Panc1 (cell line): ENCODE measurements around the gene CACNA1D. TPM values are rescaled to one million over a fixed set of nuclear protein-coding genes. Genes with fewer than 3 reads are reported as not detected.

Experiments
- ATAC-seq: fragments of 200-7000 bp; cut with Tn5 transposase; 2 replicates; pipeline ENCODE4 v1.9.1; 2020; ENCODE audit warnings: mild to moderate bottlenecking, moderate library complexity
- BruUV-seq: library from RNA; stranded (reverse); fragments of 400-500 nt; replicated peaks from 2 replicates; lab custom pipeline; 2021; lab: Mats Ljungman, UMichigan
- CTCF ChIA-PET: fragments of 300-600 bp; sonication (Branson Sonifier 250); formaldehyde crosslinking; loops from one replicate; lab custom pipeline; 2022; ENCODE audit warnings: antibody characterized with exemption; lab: Charles Lee
- POLR2A ChIA-PET: fragments of 300-600 bp; sonication (Branson Sonifier 250); formaldehyde crosslinking; loops from one replicate; lab custom pipeline; 2022; ENCODE audit warnings: antibody characterized with exemption; lab: Charles Lee
- DNase-seq: peaks from one replicate; pipeline ENCODE4 v3.0.0-alpha.2; 2010; ENCODE audit warnings: low read depth, low spot score
- H3K27ac ChIP-seq: 2 replicates; pipeline ENCODE4 v1.5.1; 2011; ENCODE audit warnings: mild to moderate bottlenecking, low read length, inconsistent platforms
- H3K27me3 ChIP-seq: fragments of 200-500 bp; sonication (Bioruptor generic); 2 replicates; pipeline ENCODE4 v1.6.0; 2014; ENCODE audit warnings: low read length, inconsistent platforms; ENCODE audit not compliant: control insufficient read depth, insufficient read depth
- H3K36me3 ChIP-seq: fragments of 200-500 bp; sonication (Bioruptor generic); 2 replicates; pipeline ENCODE4 v1.5.1; 2014; ENCODE audit warnings: inconsistent platforms, mild to moderate bottlenecking, low read length, moderate library complexity; ENCODE audit not compliant: control insufficient read depth, insufficient read depth
- H3K4me1 ChIP-seq: 2 replicates; pipeline ENCODE4 v1.5.1; 2011; ENCODE audit warnings: inconsistent platforms, mild to moderate bottlenecking, low read length, moderate library complexity; ENCODE audit not compliant: control insufficient read depth, insufficient read depth
- H3K4me3 ChIP-seq, 2 experiments: 2 replicates each; pipeline ENCODE4 v1.5.1; 2011 to 2012; ENCODE audit warnings: low read depth in 2 of 2, low read length in 2 of 2, mild to moderate bottlenecking in 2 of 2, inconsistent platforms in 1 of 2, moderate library complexity in 1 of 2
- H3K9me3 ChIP-seq: fragments of 200-500 bp; sonication (Bioruptor generic); 2 replicates; pipeline ENCODE4 v1.5.1; 2014; ENCODE audit warnings: low read depth, mild to moderate bottlenecking, inconsistent platforms, low read length, moderate library complexity; ENCODE audit not compliant: control insufficient read depth, insufficient read depth
- CTCF ChIP-seq: fragments of 450-650 bp; IDR thresholded peaks from 2 replicates; pipeline ENCODE4 v1.5.1; 2017; ENCODE audit warnings: mild to moderate bottlenecking
- POLR2AphosphoS5 ChIP-seq: IDR thresholded peaks from 2 replicates; pipeline ENCODE4 v1.6.1; 2012; ENCODE audit warnings: mild to moderate bottlenecking, low read depth, low read length, moderate library complexity
- REST ChIP-seq, 2 experiments: IDR thresholded peaks; 2 replicates each; pipeline ENCODE4 v1.6.1; 2011 to 2012; ENCODE audit warnings: low read depth in 2 of 2, control low read depth in 1 of 2, low read length in 1 of 2, mild to moderate bottlenecking in 1 of 2, moderate library complexity in 1 of 2; ENCODE audit not compliant: insufficient read depth in 1 of 2
- SIN3A ChIP-seq: IDR thresholded peaks from 2 replicates; pipeline ENCODE4 v1.6.1; 2012; ENCODE audit warnings: low read depth, mild to moderate bottlenecking, low read length, moderate library complexity, borderline replicate concordance; ENCODE audit not compliant: insufficient read depth
- TCF7L2 ChIP-seq: IDR thresholded peaks from 2 replicates; pipeline ENCODE4 v1.6.1; 2011; ENCODE audit warnings: mild to moderate bottlenecking, low read depth, low read length, inconsistent platforms
- in situ Hi-C: cut with HindIII; loops from 2 replicates; pipeline ENCODE4 v1.10.0; 2016; ENCODE audit warnings: low sequenced_read_pairs, low pct_unique_long_range_greater_than_20kb
- intact Hi-C: fragments of 100-400 bp; cut with micrococcal nuclease; formaldehyde crosslinking; loops from one replicate; pipeline ENCODE4 v1.10.0; 2022; ENCODE audit not compliant: unreplicated experiment
- total RNA-seq: library from RNA; stranded (reverse); gene quantifications from one replicate; pipeline ENCODE4 v1.2.1, GENCODE V29; 2021; ENCODE audit not compliant: unreplicated experiment

The CACNA1D gene
- total RNA-seq, 1 experiment from 2014 or later, result 23.0 TPM

GRCh38 chr3:53716998-53717397 lies 222.6 kb downstream of the CACNA1D start:
- intact Hi-C loops, result no loop called here
- CTCF ChIA-PET, result no interaction called here

GRCh38 chr3:53718462-53718861 lies 224.1 kb downstream of the CACNA1D start:
- intact Hi-C loops, result no loop called here
- BruUV-seq, result no TSS peak
- TF ChIP-seq POLR2AphosphoS5, result no peak
- TF ChIP-seq REST (IDR thresholded peaks at IDR 0.05; ENCODE audit: insufficient read depth in 1 of 2, low read depth in 2 of 2, low read length in 1 of 2), result no peak
- TF ChIP-seq TCF7L2, result no peak
- no peak for TF ChIP-seq CTCF
- no peak for TF ChIP-seq SIN3A
- Histone ChIP-seq H3K9me3 (no peaks in the 10 kb centered on the region), H3K36me3 (no peaks in the 10 kb centered on the region), H3K27ac (no peak overlapping the region), H3K4me1 (0 out of 2 replicates have a peak, but pooled peaks cover 2% of the 10 kb centered on the region), H3K4me3 (no peak overlapping the region), H3K27me3 (no peaks in the 10 kb centered on the region)
- ATAC-seq (no peak), DNase-seq (no peak)
- in situ Hi-C loops, result no loop called here
- ChIA-PET POLR2A (no interaction called here), CTCF (no interaction called here)

More at GRCh38 chr3:53716998-53717397, 222.6 kb downstream of the CACNA1D start:
- Histone ChIP-seq H3K27ac (no peak overlapping the region), H3K4me1 (0 out of 2 replicates have a peak, but pooled peaks cover 2% of the 10 kb centered on the region), H3K4me3 (no peak overlapping the region), H3K27me3 (no peaks in the 10 kb centered on the region), H3K36me3 (no peaks in the 10 kb centered on the region), H3K9me3 (no peaks in the 10 kb centered on the region)
- no peak for ATAC-seq
- TF ChIP-seq TCF7L2 (no peak), POLR2AphosphoS5 (no peak), REST (IDR thresholded peaks at IDR 0.05; ENCODE audit: insufficient read depth in 1 of 2, low read depth in 2 of 2, low read length in 1 of 2) (no peak), CTCF (no peak), SIN3A (no peak)
- in situ Hi-C loops, result no loop called here
- no TSS peak for BruUV-seq
- DNase-seq, result no peak
- POLR2A ChIA-PET, result no interaction called here
